SK-N-SH (cell line): ENCODE results near the gene SYT1. TPM values are rescaled to one million over a fixed set of nuclear protein-coding genes. Genes with fewer than 3 reads are reported as not detected.

Experiments
- CTCF ChIA-PET: fragments of 300-600, 350-600 bp; formaldehyde crosslinking; extraction: SDS; loops from one replicate; lab custom pipeline; 2021; lab: Yijun Ruan, JAX
- POLR2A ChIA-PET: fragments of 350-600 bp; sonication (Branson Sonifier 250); formaldehyde crosslinking; extraction: SDS; loops from one replicate; lab custom pipeline; 2020; ENCODE audit warnings: antibody characterized with exemption, inconsistent platforms; lab: Yijun Ruan, JAX
- DNase-seq: peaks from one replicate; pipeline ENCODE4 v3.0.0; 2012
- H2AFZ ChIP-seq: fragments of 200-600 bp; sonication (generic); 2 replicates; pipeline ENCODE4 v1.8.1; 2016; ENCODE audit warnings: antibody characterized with exemption, mild to moderate bottlenecking, low read depth
- H3F3A ChIP-seq: fragments of 200-600 bp; sonication (generic); replicated peaks from 2 replicates; pipeline ENCODE3; 2016; ENCODE audit warnings: antibody characterized with exemption, mild to moderate bottlenecking; ENCODE audit not compliant: insufficient read depth
- H3K27ac ChIP-seq, 2 experiments: fragments of 200-500 bp in 1 of 2; fragments of 200-600 bp in 1 of 2; sonication (Bioruptor generic) in 1 of 2; sonication (generic), shearing (Covaris generic) in 1 of 2; 2 replicates each; pipeline versions ENCODE4 v1.5.1 to v1.6.1; 2014 to 2016; ENCODE audit warnings: low read depth in 2 of 2, inconsistent platforms in 1 of 2, low read length in 1 of 2, mild to moderate bottlenecking in 1 of 2, mixed read lengths in 1 of 2
- H3K27me3 ChIP-seq: fragments of 200-600 bp; sonication (generic), shearing (Covaris generic); 2 replicates; pipeline ENCODE4 v1.6.1; 2016; ENCODE audit warnings: mixed run types; ENCODE audit not compliant: insufficient read depth
- H3K36me3 ChIP-seq, 2 experiments: fragments of 200-500 bp in 1 of 2; fragments of 200-600 bp in 1 of 2; sonication (Bioruptor generic) in 1 of 2; sonication (generic) in 1 of 2; replicated peaks in 1 of 2; 2 replicates each; pipeline versions ENCODE3 to v1.5.1; 2014 to 2016; ENCODE audit warnings: low read length in 1 of 2, mild to moderate bottlenecking in 1 of 2; ENCODE audit not compliant: insufficient read depth in 2 of 2, control insufficient read depth in 1 of 2
- H3K4me1 ChIP-seq, 2 experiments: fragments of 200-500 bp in 1 of 2; fragments of 200-600 bp in 1 of 2; sonication (Bioruptor generic) in 1 of 2; sonication (generic), shearing (Covaris generic) in 1 of 2; 2 replicates each; pipeline versions ENCODE4 v1.5.1 to v1.6.1; 2014 to 2016; ENCODE audit warnings: low read depth in 1 of 2, low read length in 1 of 2, mixed run types in 1 of 2; ENCODE audit not compliant: insufficient read depth in 2 of 2, control insufficient read depth in 1 of 2
- H3K4me2 ChIP-seq: fragments of 200-600 bp; sonication (generic), shearing (Covaris generic); 2 replicates; pipeline ENCODE4 v1.6.1; 2017; ENCODE audit warnings: mixed run types
- H3K4me3 ChIP-seq, 2 experiments: fragments of 200-500 bp in 1 of 2; fragments of 200-600 bp in 1 of 2; sonication (Bioruptor generic) in 1 of 2; sonication (generic), shearing (Covaris generic) in 1 of 2; 2 replicates each; pipeline versions ENCODE4 v1.5.1 to v1.8.1; 2014 to 2016; ENCODE audit warnings: low read depth in 2 of 2, inconsistent platforms in 1 of 2, low read length in 1 of 2, mild to moderate bottlenecking in 1 of 2, mixed read lengths in 1 of 2, moderate library complexity in 1 of 2
- H3K79me2 ChIP-seq: fragments of 200-600 bp; sonication (generic); 2 replicates; pipeline ENCODE4 v1.8.1; 2017; ENCODE audit warnings: mild to moderate bottlenecking; ENCODE audit not compliant: insufficient read depth
- H3K9ac ChIP-seq: fragments of 200-600 bp; sonication (generic); 2 replicates; pipeline ENCODE4 v1.6.1; 2017; ENCODE audit warnings: mixed run types
- H3K9me2 ChIP-seq: fragments of 200-600 bp; sonication (generic); 2 replicates; pipeline ENCODE4 v1.6.1; 2017; ENCODE audit warnings: mixed run types
- H3K9me3 ChIP-seq: fragments of 200-600 bp; sonication (generic); 2 replicates; pipeline ENCODE4 v1.6.1; 2017; ENCODE audit warnings: mixed run types, mild to moderate bottlenecking, moderate library complexity
- H4K20me1 ChIP-seq: fragments of 200-600 bp; sonication (generic); 2 replicates; pipeline ENCODE4 v1.6.1; 2017; ENCODE audit warnings: mild to moderate bottlenecking, mixed run types; ENCODE audit not compliant: insufficient read depth
- CHD2 ChIP-seq: fragments of 150-350 bp; IDR thresholded peaks from 2 replicates; pipeline ENCODE4 v1.6.1; 2018; ENCODE audit warnings: low read length; ENCODE audit not compliant: partially characterized antibody
- EP300 ChIP-seq, 2 experiments: IDR thresholded peaks; 2 replicates each; pipeline versions ENCODE4 v1.4.0 to v1.6.1; 2012; ENCODE audit warnings: borderline replicate concordance in 1 of 2, low read depth in 1 of 2, low read length in 1 of 2
- EZH2phosphoT487 ChIP-seq: fragments of 200-600 bp; sonication (generic); IDR thresholded peaks from 2 replicates; pipeline ENCODE4 v1.6.1; 2017; ENCODE audit warnings: low read depth, mixed run types, mild to moderate bottlenecking, antibody characterized with exemption, moderate library complexity, borderline replicate concordance
- FOSL2 ChIP-seq: IDR thresholded peaks from 2 replicates; pipeline ENCODE4 v1.4.0; 2012; ENCODE audit warnings: low read depth, mild to moderate bottlenecking, moderate library complexity, borderline replicate concordance
- FOXM1 ChIP-seq: IDR thresholded peaks from 2 replicates; pipeline ENCODE4 v1.4.0; 2012; ENCODE audit warnings: low read depth, mild to moderate bottlenecking
- GABPA ChIP-seq: IDR thresholded peaks from 2 replicates; pipeline ENCODE4 v1.4.0; 2012; ENCODE audit warnings: low read depth, mild to moderate bottlenecking
- GATA2 ChIP-seq: sonication (generic); formaldehyde crosslinking; IDR thresholded peaks from 2 replicates; pipeline ENCODE4 v1.5.0; 2020; ENCODE audit warnings: mild to moderate bottlenecking, missing genetic modification reagents
- JUND ChIP-seq: IDR thresholded peaks from 2 replicates; pipeline ENCODE4 v1.4.0; 2012
- RAD21 ChIP-seq: IDR thresholded peaks from 2 replicates; pipeline ENCODE4 v1.6.1; 2012; ENCODE audit warnings: mild to moderate bottlenecking, low read length
- RFX5 ChIP-seq: IDR thresholded peaks from 2 replicates; pipeline ENCODE4 v1.6.1; 2012; ENCODE audit warnings: mild to moderate bottlenecking, improper control_type of control experiment, low read length
- RXRA ChIP-seq: IDR thresholded peaks from 2 replicates; pipeline ENCODE4 v1.4.0; 2012; ENCODE audit warnings: low read depth, mild to moderate bottlenecking, borderline replicate concordance
- SIN3A ChIP-seq: IDR thresholded peaks from 2 replicates; pipeline ENCODE4 v1.6.1; 2012; ENCODE audit warnings: low read depth, mild to moderate bottlenecking, low read length, moderate library complexity, borderline replicate concordance
- TAF1 ChIP-seq: IDR thresholded peaks from 2 replicates; pipeline ENCODE4 v1.6.1; 2012; ENCODE audit warnings: low read depth, mild to moderate bottlenecking, low read length, moderate library complexity, borderline replicate concordance
- TCF12 ChIP-seq: IDR thresholded peaks from 2 replicates; pipeline ENCODE4 v1.4.0; 2012
- YY1 ChIP-seq: IDR thresholded peaks from 2 replicates; pipeline ENCODE4 v1.4.0; 2012; ENCODE audit warnings: low read depth, mild to moderate bottlenecking
- whole genome bisulfite sequencing: methylation state at CpG from one replicate; pipeline ENCODE4 v1.1.6; 2017; ENCODE audit warnings: low lambda C conversion rate; 5-methylcytosine and 5-hydroxymethylcytosine counted together
- polyA plus RNA-seq, 3 experiments: library from polyadenylated mRNA; depleted of rRNA; stranded (reverse); fragments of >200 nt; gene quantifications; 2 replicates each; pipeline ENCODE4 v1.2.3, GENCODE V29; 2012
- TF ChIP-seq, protein P1 (sequence below): fragments of 150-350 bp; IDR thresholded peaks from 2 replicates; pipeline ENCODE4 v1.6.1; 2017; ENCODE audit warnings: antibody characterized with exemption, low read length, low read depth, borderline replicate concordance
- TF ChIP-seq, protein P2 (sequence below): fragments of 150-350 bp; IDR thresholded peaks from 2 replicates; pipeline ENCODE4 v1.6.1; 2016; ENCODE audit warnings: mild to moderate bottlenecking, low read depth, low read length
- TF ChIP-seq, protein P3 (sequence below): IDR thresholded peaks from 2 replicates; pipeline ENCODE4 v1.4.0; 2012; ENCODE audit warnings: low read depth, borderline replicate concordance
- TF ChIP-seq, protein P4 (sequence below): IDR thresholded peaks from 2 replicates; pipeline ENCODE4 v1.6.1; 2012; ENCODE audit warnings: mild to moderate bottlenecking, low read depth, low read length, moderate library complexity
- TF ChIP-seq, protein P5 (sequence below): IDR thresholded peaks from 2 replicates; pipeline ENCODE4 v1.4.0; 2012; ENCODE audit warnings: low read depth

SYT1 gene
- polyA plus RNA-seq, 1 of the 3 experiments (the other 2 are of a cell fraction), result 12.7 TPM

DNA sequence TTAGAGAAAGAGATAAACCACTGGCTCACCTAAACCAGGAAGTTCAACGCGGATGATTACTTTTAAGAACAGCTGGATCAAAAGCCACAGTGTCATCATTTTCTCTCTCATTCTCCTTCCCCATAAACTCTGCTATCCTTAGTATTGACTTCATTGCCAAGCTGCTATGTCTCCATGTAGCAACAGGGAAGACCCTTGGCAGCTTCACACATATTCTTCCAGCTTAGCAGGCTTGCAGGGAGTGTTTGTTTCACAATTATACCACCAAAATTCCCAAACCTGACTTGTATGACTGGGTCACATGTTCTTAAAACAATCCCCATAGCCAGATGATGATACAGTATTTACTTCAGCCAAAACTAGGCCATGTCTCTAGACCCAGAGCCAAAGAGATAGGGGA is 590.7 kb downstream of the SYT1 start (continued):
- TF ChIP-seq RXRA (no peak), SIN3A (no peak), TAF1 (no peak), EZH2phosphoT487 (no peak)
- TF ChIP-seq, protein P1, sequence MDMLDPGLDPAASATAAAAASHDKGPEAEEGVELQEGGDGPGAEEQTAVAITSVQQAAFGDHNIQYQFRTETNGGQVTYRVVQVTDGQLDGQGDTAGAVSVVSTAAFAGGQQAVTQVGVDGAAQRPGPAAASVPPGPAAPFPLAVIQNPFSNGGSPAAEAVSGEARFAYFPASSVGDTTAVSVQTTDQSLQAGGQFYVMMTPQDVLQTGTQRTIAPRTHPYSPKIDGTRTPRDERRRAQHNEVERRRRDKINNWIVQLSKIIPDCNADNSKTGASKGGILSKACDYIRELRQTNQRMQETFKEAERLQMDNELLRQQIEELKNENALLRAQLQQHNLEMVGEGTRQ, result no peak

DNA sequence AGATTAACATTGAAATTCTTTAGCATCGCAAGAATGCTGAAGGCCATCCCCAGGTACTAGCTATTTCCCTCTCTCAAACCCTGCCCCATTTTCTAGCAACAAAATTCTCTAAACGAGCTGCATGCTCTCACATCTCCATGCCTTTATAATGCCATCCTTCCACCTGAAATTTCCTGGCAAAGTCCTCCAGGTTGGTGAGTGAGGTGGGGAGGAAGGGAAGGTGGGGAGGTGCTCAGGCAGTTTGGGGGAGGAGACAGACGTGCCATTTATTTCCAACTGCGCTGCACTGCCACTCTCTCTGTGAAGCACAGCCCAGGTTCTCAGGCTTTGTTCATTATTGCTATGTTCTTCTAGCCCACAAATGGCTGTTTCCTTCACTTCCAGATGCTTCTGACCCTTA is 617.7 kb downstream of the SYT1 start:
- H3K4me2 ChIP-seq, result no peak overlapping the region
- H3F3A ChIP-seq, result no peaks in the 10 kb centered on the region
- H3K9ac ChIP-seq, result no peak overlapping the region
- no peak overlapping the region for H3K27ac ChIP-seq
- no peaks in the 10 kb centered on the region for H3K36me3 ChIP-seq
- H3K9me2 ChIP-seq, result no peaks in the 10 kb centered on the region
- TF ChIP-seq, protein P2, sequence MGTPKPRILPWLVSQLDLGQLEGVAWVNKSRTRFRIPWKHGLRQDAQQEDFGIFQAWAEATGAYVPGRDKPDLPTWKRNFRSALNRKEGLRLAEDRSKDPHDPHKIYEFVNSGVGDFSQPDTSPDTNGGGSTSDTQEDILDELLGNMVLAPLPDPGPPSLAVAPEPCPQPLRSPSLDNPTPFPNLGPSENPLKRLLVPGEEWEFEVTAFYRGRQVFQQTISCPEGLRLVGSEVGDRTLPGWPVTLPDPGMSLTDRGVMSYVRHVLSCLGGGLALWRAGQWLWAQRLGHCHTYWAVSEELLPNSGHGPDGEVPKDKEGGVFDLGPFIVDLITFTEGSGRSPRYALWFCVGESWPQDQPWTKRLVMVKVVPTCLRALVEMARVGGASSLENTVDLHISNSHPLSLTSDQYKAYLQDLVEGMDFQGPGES, result no peak
- TF ChIP-seq, protein P3, sequence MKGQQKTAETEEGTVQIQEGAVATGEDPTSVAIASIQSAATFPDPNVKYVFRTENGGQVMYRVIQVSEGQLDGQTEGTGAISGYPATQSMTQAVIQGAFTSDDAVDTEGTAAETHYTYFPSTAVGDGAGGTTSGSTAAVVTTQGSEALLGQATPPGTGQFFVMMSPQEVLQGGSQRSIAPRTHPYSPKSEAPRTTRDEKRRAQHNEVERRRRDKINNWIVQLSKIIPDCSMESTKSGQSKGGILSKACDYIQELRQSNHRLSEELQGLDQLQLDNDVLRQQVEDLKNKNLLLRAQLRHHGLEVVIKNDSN, result no peak
- TF ChIP-seq JUND (no peak), EZH2phosphoT487 (no peak), RAD21 (no peak), YY1 (no peak), TCF12 (no peak), GATA2 (CRISPR knock-in tag) (no peak), FOXM1 (no peak), FOSL2 (no peak), GABPA (no peak), CHD2 (no peak), RFX5 (no peak), TAF1 (no peak), EP300 (IDR thresholded peaks at IDR 0.05; ENCODE audit: borderline replicate concordance in 1 of 2, low read depth in 1 of 2, low read length in 1 of 2) (no peak)
- TF ChIP-seq, protein P4, sequence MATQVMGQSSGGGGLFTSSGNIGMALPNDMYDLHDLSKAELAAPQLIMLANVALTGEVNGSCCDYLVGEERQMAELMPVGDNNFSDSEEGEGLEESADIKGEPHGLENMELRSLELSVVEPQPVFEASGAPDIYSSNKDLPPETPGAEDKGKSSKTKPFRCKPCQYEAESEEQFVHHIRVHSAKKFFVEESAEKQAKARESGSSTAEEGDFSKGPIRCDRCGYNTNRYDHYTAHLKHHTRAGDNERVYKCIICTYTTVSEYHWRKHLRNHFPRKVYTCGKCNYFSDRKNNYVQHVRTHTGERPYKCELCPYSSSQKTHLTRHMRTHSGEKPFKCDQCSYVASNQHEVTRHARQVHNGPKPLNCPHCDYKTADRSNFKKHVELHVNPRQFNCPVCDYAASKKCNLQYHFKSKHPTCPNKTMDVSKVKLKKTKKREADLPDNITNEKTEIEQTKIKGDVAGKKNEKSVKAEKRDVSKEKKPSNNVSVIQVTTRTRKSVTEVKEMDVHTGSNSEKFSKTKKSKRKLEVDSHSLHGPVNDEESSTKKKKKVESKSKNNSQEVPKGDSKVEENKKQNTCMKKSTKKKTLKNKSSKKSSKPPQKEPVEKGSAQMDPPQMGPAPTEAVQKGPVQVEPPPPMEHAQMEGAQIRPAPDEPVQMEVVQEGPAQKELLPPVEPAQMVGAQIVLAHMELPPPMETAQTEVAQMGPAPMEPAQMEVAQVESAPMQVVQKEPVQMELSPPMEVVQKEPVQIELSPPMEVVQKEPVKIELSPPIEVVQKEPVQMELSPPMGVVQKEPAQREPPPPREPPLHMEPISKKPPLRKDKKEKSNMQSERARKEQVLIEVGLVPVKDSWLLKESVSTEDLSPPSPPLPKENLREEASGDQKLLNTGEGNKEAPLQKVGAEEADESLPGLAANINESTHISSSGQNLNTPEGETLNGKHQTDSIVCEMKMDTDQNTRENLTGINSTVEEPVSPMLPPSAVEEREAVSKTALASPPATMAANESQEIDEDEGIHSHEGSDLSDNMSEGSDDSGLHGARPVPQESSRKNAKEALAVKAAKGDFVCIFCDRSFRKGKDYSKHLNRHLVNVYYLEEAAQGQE, result no peak
- TF ChIP-seq, protein P5, sequence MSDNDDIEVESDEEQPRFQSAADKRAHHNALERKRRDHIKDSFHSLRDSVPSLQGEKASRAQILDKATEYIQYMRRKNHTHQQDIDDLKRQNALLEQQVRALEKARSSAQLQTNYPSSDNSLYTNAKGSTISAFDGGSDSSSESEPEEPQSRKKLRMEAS, result no peak
- DNase-seq, result no peak
- ChIA-PET CTCF (no interaction called here), POLR2A (no interaction called here)
- no peaks in the 10 kb centered on the region for H4K20me1 ChIP-seq
- no peaks in the 10 kb centered on the region for H3K79me2 ChIP-seq
- WGBS, result 63% methylated on average over 4 of the region's 4 CpGs
- H3K4me3 ChIP-seq, result no peak overlapping the region
- no peaks in the 10 kb centered on the region for H3K4me1 ChIP-seq
- no peak overlapping the region for H2AFZ ChIP-seq
- no peaks in the 10 kb centered on the region for H3K9me3 ChIP-seq
- H3K27me3 ChIP-seq, result no peaks in the 10 kb centered on the region
